GM23338 (cell line): ENCODE measurements around the gene MAVS.

Experiments used
- CREB1 ChIP-seq: fragments of 250-450 bp; sonication (Bioruptor Pico); IDR thresholded peaks from 2 replicates; pipeline ENCODE4 v1.5.0; 2020; ENCODE audit warnings: low read depth, mild to moderate bottlenecking, moderate library complexity
- EZH2 ChIP-seq: fragments of 200-600 bp; sonication (generic); IDR thresholded peaks from one replicate; pipeline ENCODE4 v1.8.0; 2017; ENCODE audit warnings: antibody characterized with exemption, mild to moderate bottlenecking, low read depth; ENCODE audit not compliant: unreplicated experiment
- EZH2phosphoT487 ChIP-seq: fragments of 200-600 bp; sonication (generic); IDR thresholded peaks from one replicate; pipeline ENCODE4 v1.8.1; 2018; ENCODE audit warnings: antibody characterized with exemption; ENCODE audit not compliant: unreplicated experiment
- JUNB ChIP-seq: IDR thresholded peaks from one replicate; pipeline ENCODE4 v1.6.1; 2016; ENCODE audit warnings: antibody characterized with exemption; ENCODE audit not compliant: unreplicated experiment
- REST ChIP-seq: IDR thresholded peaks from one replicate; pipeline ENCODE4 v1.6.1; 2018; ENCODE audit warnings: antibody characterized with exemption; ENCODE audit not compliant: unreplicated experiment
- ZNF331 ChIP-seq: fragments of 250-450 bp; sonication (Bioruptor Pico); IDR thresholded peaks from 2 replicates; pipeline ENCODE4 v1.5.0; 2020; ENCODE audit warnings: low read depth, mild to moderate bottlenecking, moderate library complexity
- TF ChIP-seq, protein P1 (sequence below), 2 experiments: fragments of 200-600 bp in 1 of 2; sonication (generic) in 1 of 2; conservative IDR thresholded peaks; 2 replicates each; pipeline versions ENCODE4 v1.5.1 to v1.6.1; 2016 to 2017; ENCODE audit warnings: antibody characterized with exemption in 2 of 2, low read depth in 2 of 2, mild to moderate bottlenecking in 2 of 2, moderate library complexity in 1 of 2

DNA sequence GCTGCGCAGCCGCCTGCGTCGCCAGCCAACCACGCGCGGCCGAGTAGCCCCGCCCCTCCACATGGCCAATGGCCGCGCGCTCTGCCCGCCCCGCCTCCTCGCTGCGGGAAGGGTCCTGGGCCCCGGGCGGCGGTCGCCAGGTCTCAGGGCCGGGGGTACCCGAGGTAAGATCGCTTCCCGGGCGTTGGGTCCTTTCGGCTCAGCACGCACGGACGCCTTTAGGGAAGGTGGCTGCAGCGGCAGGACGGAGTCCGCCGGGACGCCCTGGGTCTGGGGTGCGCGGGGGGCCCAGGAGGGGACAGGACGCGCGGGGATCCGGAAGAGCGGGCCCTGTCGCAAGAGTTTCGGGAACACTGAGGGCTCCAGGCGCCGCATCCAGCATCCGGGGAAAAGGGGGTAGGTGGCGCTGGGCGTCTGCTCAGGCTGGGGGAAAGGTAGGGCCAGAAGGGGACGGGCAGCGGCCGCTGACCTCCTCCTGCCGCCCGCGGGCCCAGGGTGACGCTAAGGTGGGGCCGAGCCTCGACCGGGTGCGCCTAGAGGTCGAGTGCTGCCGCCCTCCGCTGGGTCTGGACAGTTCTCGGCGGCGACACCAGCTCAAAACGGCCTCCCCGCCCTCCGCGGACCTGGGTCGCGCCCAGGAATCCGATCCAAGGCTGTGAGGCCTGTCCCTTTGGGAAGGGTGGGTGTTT is at the start of gene MAVS:
- TF ChIP-seq, protein P1, sequence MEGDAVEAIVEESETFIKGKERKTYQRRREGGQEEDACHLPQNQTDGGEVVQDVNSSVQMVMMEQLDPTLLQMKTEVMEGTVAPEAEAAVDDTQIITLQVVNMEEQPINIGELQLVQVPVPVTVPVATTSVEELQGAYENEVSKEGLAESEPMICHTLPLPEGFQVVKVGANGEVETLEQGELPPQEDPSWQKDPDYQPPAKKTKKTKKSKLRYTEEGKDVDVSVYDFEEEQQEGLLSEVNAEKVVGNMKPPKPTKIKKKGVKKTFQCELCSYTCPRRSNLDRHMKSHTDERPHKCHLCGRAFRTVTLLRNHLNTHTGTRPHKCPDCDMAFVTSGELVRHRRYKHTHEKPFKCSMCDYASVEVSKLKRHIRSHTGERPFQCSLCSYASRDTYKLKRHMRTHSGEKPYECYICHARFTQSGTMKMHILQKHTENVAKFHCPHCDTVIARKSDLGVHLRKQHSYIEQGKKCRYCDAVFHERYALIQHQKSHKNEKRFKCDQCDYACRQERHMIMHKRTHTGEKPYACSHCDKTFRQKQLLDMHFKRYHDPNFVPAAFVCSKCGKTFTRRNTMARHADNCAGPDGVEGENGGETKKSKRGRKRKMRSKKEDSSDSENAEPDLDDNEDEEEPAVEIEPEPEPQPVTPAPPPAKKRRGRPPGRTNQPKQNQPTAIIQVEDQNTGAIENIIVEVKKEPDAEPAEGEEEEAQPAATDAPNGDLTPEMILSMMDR (conservative IDR thresholded peaks at IDR 0.05; ENCODE audit: low read depth in 2 of 2): no peak; a peak in 1 of 4 replicates
- no peak for TF ChIP-seq CREB1
- no peak for TF ChIP-seq JUNB
- TF ChIP-seq ZNF331 (CRISPR knock-in tag): no peak
- TF ChIP-seq EZH2phosphoT487: no peak
- TF ChIP-seq EZH2: no peak
- TF ChIP-seq REST: no peak
